Kidney (tissue), 14 donors: ENCODE results near the gene GON7. TPM values are rescaled to one million over a fixed set of nuclear protein-coding genes. Genes with fewer than 3 reads are reported as not detected.

ENCODE experiments used
- DNase-seq, 5 donors: peaks; one replicate each; pipeline ENCODE4 v3.0.0-alpha.2; 2013 to 2020
- FAIRE-seq: peaks from 2 replicates; lab custom pipeline; 2012; peaks lifted over from hg19 to GRCh38; lab: Jason Lieb, UNC
- H3K27ac ChIP-seq, 2 donors: one replicate each; pipeline ENCODE4 v1.7.0; 2013; ENCODE audit warnings: low read depth in 2 of 2, low read length in 2 of 2, inconsistent platforms in 1 of 2
- H3K27me3 ChIP-seq: one replicate; pipeline ENCODE4 v1.7.1; 2013; ENCODE audit warnings: low read length, inconsistent platforms; ENCODE audit not compliant: control insufficient read depth, insufficient read depth
- H3K36me3 ChIP-seq, 3 donors: one replicate each; pipeline versions ENCODE4 v1.7.0 to v1.7.1; 2013; ENCODE audit warnings: low read length in 3 of 3, control low read depth in 1 of 3, inconsistent platforms in 1 of 3; ENCODE audit not compliant: insufficient read depth in 3 of 3, control insufficient read depth in 2 of 3
- H3K4me1 ChIP-seq, 3 donors: one replicate each; pipeline versions ENCODE4 v1.7.0 to v1.7.1; 2013; ENCODE audit warnings: low read length in 3 of 3, inconsistent platforms in 1 of 3, low read depth in 1 of 3; ENCODE audit not compliant: control insufficient read depth in 2 of 3, insufficient read depth in 2 of 3
- H3K4me3 ChIP-seq, 3 donors: one replicate each; pipeline versions ENCODE4 v1.7.0 to v1.8.1; 2013; ENCODE audit warnings: low read length in 3 of 3, control low read depth in 1 of 3, inconsistent platforms in 1 of 3
- H3K9ac ChIP-seq, 3 donors: one replicate each; pipeline versions ENCODE4 v1.7.0 to v1.7.1; 2013; ENCODE audit warnings: low read length in 3 of 3, control low read depth in 1 of 3, inconsistent platforms in 1 of 3
- H3K9me3 ChIP-seq, 3 donors: one replicate each; pipeline versions ENCODE4 v1.7.0 to v1.7.1; 2013; ENCODE audit warnings: low read length in 3 of 3, control low read depth in 1 of 3, inconsistent platforms in 1 of 3; ENCODE audit not compliant: control insufficient read depth in 2 of 3, insufficient read depth in 1 of 3
- CTCF ChIP-seq: IDR thresholded peaks from 3 replicates; pipeline ENCODE4 v1.5.1; 2012; ENCODE audit warnings: mild to moderate bottlenecking, moderate library complexity, borderline replicate concordance; ENCODE audit not compliant: insufficient read depth; ENCODE audit errors: extremely low read depth
- intact Hi-C: fragments of 100-400 bp; cut with DNase I; formaldehyde crosslinking; loops from one replicate; pipeline ENCODE4 v1.11.1; 2022
- polyA plus RNA-seq: library from polyadenylated mRNA; stranded (reverse); fragments of 350-450 nt; fragmentation: Illumina TruSeq; extraction: RNeasy Lipid Tissue Mini Kit (QIAGEN cat#74804); gene quantifications from one replicate; pipeline ENCODE4 v1.2.3, GENCODE V29; 2014; ENCODE audit warnings: low read depth, low replicate concordance; ENCODE audit not compliant: insufficient read depth
- total RNA-seq: library from RNA; stranded (reverse); fragmentation: NEBNext Ultra II Directional; extraction: Animal tissue kit (Norgen Biotek cat#: 25700); gene quantifications from one replicate; pipeline ENCODE4 v1.2.1, GENCODE V29; 2021
- donor health status: control.
- donor health status: control.
- donor health status: control.
- donor health status: control.
- donor health status: control.
- donor health status: DM: yes; HTN: yes; CAD: no.
- donor health status: Normal renal cell carcinoma (clear cell type).

The GON7 gene
- total and polyA plus RNA-seq, 2 donors from 2014 or later, result 12.3 to 35.3 TPM

- Histone ChIP-seq H3K27me3 (no peaks in the 10 kb centered on the region), H3K9me3 (no peaks in the 10 kb centered on the region), H3K9ac (no peak overlapping the region), H3K4me3 (no peak overlapping the region), H3K36me3 (peaks cover 3 to 25% (median 20%) of the 10 kb centered on the region in 3 donors), H3K27ac (no peak overlapping the region), H3K4me1 (no peaks in the 10 kb centered on the region)
- TF ChIP-seq CTCF, result no peak
- DNase-seq (no peak), FAIRE-seq (no peak)
- intact Hi-C loops, result no loop called here
These were observed 16.7 kb upstream of the GON7 start for GRCh38 chr14:93223565-93223964.

- H3K36me3 ChIP-seq, result peaks cover 0 to 25% (median 12%) of the 10 kb centered on the region in 3 donors
These were observed 13.6 kb upstream of the GON7 start for GRCh38 chr14:93220509-93220908.

GRCh38 chr14:93219103-93219726 lies 12.3 kb upstream of the GON7 start:
- DNase-seq (peak in 3 of 5 donors; percentile 31 to 76 (median 64)), FAIRE-seq (no peak)
- Histone ChIP-seq H3K27ac (no peak overlapping the region), H3K36me3 (peaks cover 0 to 25% (median 15%) of the 10 kb centered on the region in 3 donors), H3K9me3 (no peaks in the 10 kb centered on the region), H3K4me1 (no peaks in the 10 kb centered on the region), H3K9ac (no peak overlapping the region), H3K27me3 (no peaks in the 10 kb centered on the region), H3K4me3 (no peak overlapping the region)
- intact Hi-C loops, result no loop called here
- TF ChIP-seq CTCF, result peak; percentile 47

More at GRCh38 chr14:93220509-93220908, 13.6 kb upstream of the GON7 start:
- no peak for TF ChIP-seq CTCF
- H3K4me3 ChIP-seq, result no peak overlapping the region
- H3K9ac ChIP-seq, result no peak overlapping the region
- FAIRE-seq (no peak), DNase-seq (no peak)
- no peaks in the 10 kb centered on the region for H3K27me3 ChIP-seq
- intact Hi-C loops, result no loop called here
- H3K27ac ChIP-seq, result no peak overlapping the region
- no peaks in the 10 kb centered on the region for H3K9me3 ChIP-seq
- H3K4me1 ChIP-seq, result no peaks in the 10 kb centered on the region
